GM12801 (cell line): Measurements from ENCODE around the gene STK24.

Source experiments
- CTCF ChIP-seq: IDR thresholded peaks from one replicate; pipeline ENCODE4 v1.5.1; 2011; ENCODE audit warnings: control low read depth; ENCODE audit not compliant: insufficient read length; ENCODE audit errors: extremely low read depth

The STK24 gene

GRCh38 chr13:98462946-98463345 is 114.0 kb downstream of the STK24 start:
- no peak for TF ChIP-seq CTCF

- no peak for TF ChIP-seq CTCF
Observed at GRCh38 chr13:98462241-98462882, 114.5 kb downstream of the STK24 start.

GRCh38 chr13:98461486-98462240 is 115.2 kb downstream of the STK24 start:
- TF ChIP-seq CTCF, result no peak

GRCh38 chr13:98460516-98460915 is 116.4 kb downstream of the STK24 start:
- TF ChIP-seq CTCF, result no peak

- TF ChIP-seq CTCF, result no peak
Observed at GRCh38 chr13:98459721-98460370, 117.1 kb downstream of the STK24 start.

GRCh38 chr13:98459171-98459681 is 117.7 kb downstream of the STK24 start:
- TF ChIP-seq CTCF, result no peak

GRCh38 chr13:98458431-98458830 is 118.5 kb downstream of the STK24 start:
- TF ChIP-seq CTCF, result no peak
